Brain microvascular endothelial cell (primary cell): ENCODE results near the gene SLC38A7.

Experiments
- DNase-seq: peaks from one replicate; pipeline ENCODE4 v3.0.0-alpha.2; 2020
- H3K27ac ChIP-seq: fragments of 250-450 bp; sonication (Bioruptor Pico); 2 replicates; pipeline ENCODE4 v1.5.1; 2020; ENCODE audit warnings: mild to moderate bottlenecking, moderate library complexity
- H3K27me3 ChIP-seq: fragments of 250-450 bp; sonication (Bioruptor Pico); replicated peaks from 2 replicates; pipeline ENCODE4 v1.5.1; 2020; ENCODE audit warnings: mild to moderate bottlenecking
- H3K36me3 ChIP-seq: fragments of 250-450 bp; sonication (Bioruptor Pico); replicated peaks from 2 replicates; pipeline ENCODE4 v1.5.1; 2020; ENCODE audit warnings: mild to moderate bottlenecking
- H3K4me3 ChIP-seq: 2 replicates; pipeline ENCODE4 v1.5.1; 2011; ENCODE audit warnings: low read depth, mild to moderate bottlenecking, control low read depth, low read length, moderate library complexity
- in situ Hi-C: cut with HindIII; loops from 2 replicates; pipeline ENCODE4 v1.10.0; 2017; ENCODE audit warnings: low sequenced_read_pairs, low pct_ligation_motif_present
- TF ChIP-seq, protein P1 (sequence below): IDR thresholded peaks from 2 replicates; pipeline ENCODE4 v1.5.1; 2011; ENCODE audit warnings: low read depth, mild to moderate bottlenecking, moderate library complexity, low read length, control low read depth, inconsistent platforms; ENCODE audit errors: missing control alignments

SLC38A7 gene

DNA sequence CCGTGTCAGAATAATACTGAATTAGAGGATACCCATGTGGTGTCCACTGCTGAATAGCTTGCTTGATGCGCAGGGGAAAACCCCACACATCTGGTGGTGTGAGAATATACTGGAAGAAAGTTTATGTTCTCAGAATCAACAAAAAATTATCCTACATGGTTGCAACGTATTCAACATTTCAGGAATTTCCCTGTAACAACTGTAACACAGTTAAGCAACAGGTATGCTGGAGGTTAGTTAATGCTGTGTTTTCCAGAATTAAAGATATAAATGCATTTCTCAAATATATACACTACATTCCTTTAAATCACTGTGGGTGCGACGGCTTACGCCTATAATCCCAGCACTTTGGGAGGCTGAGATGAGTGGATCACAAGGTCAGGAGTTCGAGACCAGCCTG, 60.4 kb downstream of the SLC38A7 start:
- Histone ChIP-seq H3K36me3 (peaks cover 38% of the 10 kb centered on the region), H3K27me3 (no peaks in the 10 kb centered on the region), H3K27ac (no peak overlapping the region), H3K4me3 (no peak overlapping the region)
- no peak for DNase-seq
- TF ChIP-seq, protein P1, sequence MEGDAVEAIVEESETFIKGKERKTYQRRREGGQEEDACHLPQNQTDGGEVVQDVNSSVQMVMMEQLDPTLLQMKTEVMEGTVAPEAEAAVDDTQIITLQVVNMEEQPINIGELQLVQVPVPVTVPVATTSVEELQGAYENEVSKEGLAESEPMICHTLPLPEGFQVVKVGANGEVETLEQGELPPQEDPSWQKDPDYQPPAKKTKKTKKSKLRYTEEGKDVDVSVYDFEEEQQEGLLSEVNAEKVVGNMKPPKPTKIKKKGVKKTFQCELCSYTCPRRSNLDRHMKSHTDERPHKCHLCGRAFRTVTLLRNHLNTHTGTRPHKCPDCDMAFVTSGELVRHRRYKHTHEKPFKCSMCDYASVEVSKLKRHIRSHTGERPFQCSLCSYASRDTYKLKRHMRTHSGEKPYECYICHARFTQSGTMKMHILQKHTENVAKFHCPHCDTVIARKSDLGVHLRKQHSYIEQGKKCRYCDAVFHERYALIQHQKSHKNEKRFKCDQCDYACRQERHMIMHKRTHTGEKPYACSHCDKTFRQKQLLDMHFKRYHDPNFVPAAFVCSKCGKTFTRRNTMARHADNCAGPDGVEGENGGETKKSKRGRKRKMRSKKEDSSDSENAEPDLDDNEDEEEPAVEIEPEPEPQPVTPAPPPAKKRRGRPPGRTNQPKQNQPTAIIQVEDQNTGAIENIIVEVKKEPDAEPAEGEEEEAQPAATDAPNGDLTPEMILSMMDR = no peak
- in situ Hi-C loops = no loop called here

DNA sequence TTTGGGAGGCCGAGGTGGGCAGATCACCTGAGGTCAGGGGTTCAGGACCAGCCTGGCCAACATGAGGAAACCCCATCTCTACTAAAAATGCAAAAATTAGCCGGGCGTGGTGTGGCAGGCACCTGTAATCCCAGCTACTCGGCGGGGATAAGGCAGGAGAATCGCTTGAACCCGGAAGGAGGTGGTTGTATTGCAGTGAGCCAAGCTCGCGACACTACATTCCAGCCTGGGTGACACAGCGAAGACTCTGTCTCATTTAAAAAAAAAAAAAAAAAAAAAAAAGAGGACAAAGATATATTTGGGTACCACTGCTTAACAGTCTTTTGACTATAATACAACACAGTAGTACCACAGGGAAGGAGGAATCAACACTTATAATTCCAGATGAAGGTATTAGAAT, 64.2 kb downstream of the SLC38A7 start:
- TF ChIP-seq, protein P1 = no peak
- Histone ChIP-seq H3K4me3 (no peak overlapping the region), H3K27ac (no peak overlapping the region), H3K27me3 (no peaks in the 10 kb centered on the region), H3K36me3 (peaks cover 47% of the 10 kb centered on the region)
- in situ Hi-C loops = no loop called here
- no peak for DNase-seq

DNA sequence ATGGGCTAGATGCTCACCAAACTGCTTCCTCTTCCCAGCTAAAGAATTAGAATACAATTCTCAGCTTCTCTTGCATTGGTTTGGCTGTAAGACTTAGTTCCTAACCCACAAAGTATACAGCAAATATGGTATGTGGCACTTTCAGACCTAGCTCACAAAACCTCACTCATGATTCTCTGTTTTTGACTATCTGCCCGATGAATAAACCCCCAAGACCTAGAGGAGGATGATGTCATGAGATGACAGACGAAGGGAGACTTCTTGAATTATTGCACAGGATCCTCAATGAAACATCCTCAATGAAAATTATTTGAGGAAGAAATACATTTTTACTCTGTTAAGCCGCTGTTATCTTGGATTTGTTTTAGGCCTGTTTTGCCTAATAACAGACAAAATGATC, 69.3 kb downstream of the SLC38A7 start:
- H3K36me3 ChIP-seq = peaks cover 18% of the 10 kb centered on the region
- peak overlapping the region; percentile 14 for H3K27ac ChIP-seq
- peak; percentile 28 for DNase-seq
- no peak overlapping the region for H3K4me3 ChIP-seq
- in situ Hi-C loops = no loop called here
- TF ChIP-seq, protein P1 = no peak
- no peaks in the 10 kb centered on the region for H3K27me3 ChIP-seq
